ENCODE results near the gene SERPINE1. TPM values are rescaled to one million over a fixed set of nuclear protein-coding genes. Genes with fewer than 3 reads are reported as not detected.
A peak's percentile ranks its signal among the peaks of the same experiment; 100 is the strongest.

SERPINE1 gene
- total RNA-seq, 1 donor from 2014 or later = 15.4 TPM

DNA sequence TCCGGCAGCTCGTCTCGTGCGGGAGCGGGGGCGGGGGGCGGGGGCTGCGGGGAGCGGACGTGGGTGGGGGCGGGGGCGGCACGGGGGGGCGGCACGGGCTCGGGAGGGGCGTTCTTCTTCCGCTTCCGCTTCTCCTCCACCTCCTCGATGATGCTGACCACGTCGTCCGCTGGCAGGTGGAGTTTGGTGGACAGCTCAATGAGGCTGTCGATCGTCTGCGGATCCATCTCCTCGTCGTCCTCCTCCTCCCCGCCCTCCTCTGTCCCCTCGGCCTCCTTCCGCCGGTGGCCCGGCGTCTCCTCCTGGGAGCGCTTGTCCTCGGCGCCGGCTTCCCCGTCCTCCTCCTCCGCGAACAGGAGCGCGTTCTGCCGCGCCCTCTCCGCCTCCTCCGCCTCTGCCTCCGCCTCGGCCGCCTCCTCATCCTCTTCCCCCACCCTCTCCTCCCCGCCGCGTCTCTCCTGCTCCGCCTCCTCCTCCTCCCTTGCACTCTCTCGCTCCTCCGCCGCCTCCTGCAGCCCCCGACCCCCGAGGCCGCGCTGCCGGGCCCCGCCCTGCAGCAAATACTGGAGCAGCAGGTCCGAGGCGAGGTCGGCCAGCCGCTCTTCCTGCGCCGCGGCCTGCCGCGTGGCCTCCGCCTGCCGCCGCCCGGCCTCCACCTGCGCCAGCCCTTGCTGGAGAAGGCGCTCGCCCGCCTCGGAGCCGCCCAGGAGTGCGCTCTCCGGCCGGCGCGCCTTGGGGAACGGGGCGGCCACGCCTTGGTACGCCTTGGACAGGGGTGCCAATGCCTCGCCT, 36.6 kb downstream of the SERPINE1 start:
- H3K27ac ChIP-seq = no peak overlapping the region
- ATAC-seq = peak in 1 of 2 donors; percentile 7
- peaks cover 19% of the 10 kb centered on the region for H3K36me3 ChIP-seq
- no peak for TF ChIP-seq CTCF (IDR thresholded peaks at IDR 0.05)
- no peaks in the 10 kb centered on the region for H3K9me3 ChIP-seq
- no peak for DNase-seq
- H3K4me1 ChIP-seq = peaks cover 40% of the 10 kb centered on the region
- peaks cover 64% of the 10 kb centered on the region for H3K27me3 ChIP-seq (ENCODE audit: low read depth)
- intact Hi-C loops (cut with DNase I) = no loop called here
- peak overlapping the region; percentile 45 for H3K4me3 ChIP-seq

DNA sequence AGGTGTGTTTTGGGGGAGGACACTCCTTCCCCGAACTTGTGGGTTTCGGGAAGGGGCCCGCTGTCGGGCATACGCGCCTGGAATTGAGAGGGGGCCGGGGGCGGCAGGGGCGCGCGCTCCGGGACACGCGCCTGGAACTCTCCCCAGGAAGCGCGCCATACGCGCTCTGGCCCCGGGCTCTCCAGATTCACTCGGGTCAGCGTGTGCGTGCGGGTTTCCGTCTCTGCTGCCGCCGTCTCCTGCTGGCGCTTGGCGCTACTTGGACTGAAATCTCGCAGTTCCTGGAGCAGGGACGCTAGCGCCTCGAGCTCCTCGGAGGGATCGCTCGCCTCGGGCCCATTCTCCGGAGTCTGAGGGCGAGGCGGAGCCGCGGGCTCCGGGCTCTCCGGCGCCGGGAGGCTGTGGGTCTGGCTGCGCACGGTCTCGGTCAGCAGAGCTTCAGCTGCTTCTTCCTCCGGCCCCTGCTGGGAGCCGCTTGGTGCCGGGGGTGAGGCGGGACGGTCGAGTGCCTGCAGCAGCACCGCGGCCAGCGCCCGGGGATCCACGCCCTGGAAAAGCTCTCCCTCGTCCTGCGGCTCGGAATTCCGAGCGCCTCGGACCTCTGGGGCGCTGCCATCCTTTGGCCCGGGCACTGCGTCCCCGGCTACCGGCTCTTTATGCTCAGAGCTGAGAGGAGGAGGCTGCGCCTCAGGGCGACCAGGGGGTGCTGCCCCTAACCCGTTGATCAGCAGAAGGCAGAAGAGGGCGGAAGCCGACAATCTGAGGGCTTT, 37.4 kb downstream of the SERPINE1 start:
- no peak for DNase-seq
- TF ChIP-seq CTCF (IDR thresholded peaks at IDR 0.05) = no peak
- peaks cover 11% of the 10 kb centered on the region for H3K36me3 ChIP-seq
- no peaks in the 10 kb centered on the region for H3K9me3 ChIP-seq
- peak in 1 of 2 donors; percentile 29 for ATAC-seq
- no peak overlapping the region for H3K27ac ChIP-seq
- intact Hi-C loops (cut with DNase I) = no loop called here
- peak overlapping the region; percentile 45 for H3K4me3 ChIP-seq
- H3K4me1 ChIP-seq = peaks cover 40% of the 10 kb centered on the region
- peaks cover 72% of the 10 kb centered on the region for H3K27me3 ChIP-seq (ENCODE audit: low read depth)

DNA sequence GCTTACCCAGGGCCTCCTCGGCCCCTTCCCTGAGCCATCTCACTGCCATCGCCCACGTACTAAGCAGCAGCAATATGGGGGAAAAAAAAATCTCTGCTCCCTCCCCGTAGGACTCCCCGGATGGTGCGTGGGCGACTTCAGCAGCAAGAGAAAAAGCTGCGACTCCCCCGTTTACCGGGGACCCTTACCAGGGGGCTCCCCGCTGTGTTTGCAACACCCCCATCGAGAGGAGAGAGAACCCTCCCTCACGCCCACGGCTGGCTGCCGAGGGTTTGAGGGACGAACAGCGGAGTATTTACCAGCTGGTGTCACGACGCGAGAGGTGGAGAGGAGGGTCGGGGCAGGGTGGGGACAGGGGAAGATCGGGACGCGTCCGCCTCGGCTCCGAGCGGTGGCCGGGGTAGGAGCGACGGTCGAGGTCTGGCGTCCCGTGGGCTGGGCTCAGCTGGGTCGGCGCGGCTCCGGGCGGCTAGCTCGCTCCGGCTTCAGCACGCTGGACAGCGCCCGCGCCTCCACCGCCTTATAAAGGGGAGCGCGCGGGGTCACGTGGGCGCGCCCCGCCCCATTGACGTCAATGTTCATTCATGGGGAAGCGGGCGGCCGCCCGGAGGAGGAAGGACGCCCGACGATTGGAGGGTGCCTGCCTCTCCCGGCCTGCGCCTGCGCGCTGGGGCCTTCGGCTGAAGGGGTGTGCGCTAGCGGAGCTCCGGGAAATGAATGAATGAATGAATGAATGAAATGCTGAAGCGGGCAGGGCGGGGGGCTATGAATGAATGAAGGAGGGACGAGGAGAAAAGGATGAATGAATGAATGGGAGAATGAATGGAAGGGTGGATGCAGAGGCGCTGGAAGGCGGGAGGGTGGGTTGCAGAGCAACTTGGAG, 38.4 kb downstream of the SERPINE1 start, which contains the start of gene VGF:
TSS of gene VGF (minus strand) at position 495 of the 883 bp plus-strand sequence. CDS start 726 bp downstream, outside the sequence.
- Histone ChIP-seq H3K4me1 (peaks cover 47% of the 10 kb centered on the region), H3K27me3 (ENCODE audit: low read depth) (peaks cover 83% of the 10 kb centered on the region), H3K36me3 (peaks cover 5% of the 10 kb centered on the region), H3K27ac (no peak within 1 kb of the TSS), H3K4me3 (peak within 1 kb of the TSS; percentile 11), H3K9me3 (no peaks in the 10 kb centered on the region)
- ATAC-seq = peak; percentile 90 to 94
- intact Hi-C loops (cut with DNase I) = no loop called here
- DNase-seq = peak; percentile 96
- no peak for TF ChIP-seq CTCF (IDR thresholded peaks at IDR 0.05)

GRCh38 chr7:101165958-101166647, 39.2 kb downstream of the SERPINE1 start:
- peaks cover 48% of the 10 kb centered on the region for H3K4me1 ChIP-seq
- H3K36me3 ChIP-seq = no peaks in the 10 kb centered on the region
- H3K27me3 ChIP-seq (ENCODE audit: low read depth) = peaks cover 91% of the 10 kb centered on the region
- H3K9me3 ChIP-seq = no peaks in the 10 kb centered on the region
- DNase-seq (no peak), ATAC-seq (no peak)
- no peak for TF ChIP-seq CTCF (IDR thresholded peaks at IDR 0.05)
- no peak overlapping the region for H3K27ac ChIP-seq
- intact Hi-C loops (cut with DNase I) = no loop called here
- no peak overlapping the region for H3K4me3 ChIP-seq

- no peaks in the 10 kb centered on the region for H3K36me3 ChIP-seq
- peaks cover 95% of the 10 kb centered on the region for H3K27me3 ChIP-seq (ENCODE audit: low read depth)
- no peak for DNase-seq
- H3K9me3 ChIP-seq = no peaks in the 10 kb centered on the region
- no peak overlapping the region for H3K27ac ChIP-seq
- H3K4me1 ChIP-seq = peaks cover 49% of the 10 kb centered on the region
- no peak for TF ChIP-seq CTCF (IDR thresholded peaks at IDR 0.05)
- no peak for ATAC-seq
- intact Hi-C loops (cut with DNase I) = no loop called here
- no peak overlapping the region for H3K4me3 ChIP-seq
These were observed 39.7 kb downstream of the SERPINE1 start for GRCh38 chr7:101166648-101166908.
